ENCODE results near the gene CTNND2. TPM values are rescaled to one million over a fixed set of nuclear protein-coding genes. Genes with fewer than 3 reads are reported as not detected.

CTNND2 gene
- total RNA-seq, 2 experiments from 2014 or later = not detected

DNA sequence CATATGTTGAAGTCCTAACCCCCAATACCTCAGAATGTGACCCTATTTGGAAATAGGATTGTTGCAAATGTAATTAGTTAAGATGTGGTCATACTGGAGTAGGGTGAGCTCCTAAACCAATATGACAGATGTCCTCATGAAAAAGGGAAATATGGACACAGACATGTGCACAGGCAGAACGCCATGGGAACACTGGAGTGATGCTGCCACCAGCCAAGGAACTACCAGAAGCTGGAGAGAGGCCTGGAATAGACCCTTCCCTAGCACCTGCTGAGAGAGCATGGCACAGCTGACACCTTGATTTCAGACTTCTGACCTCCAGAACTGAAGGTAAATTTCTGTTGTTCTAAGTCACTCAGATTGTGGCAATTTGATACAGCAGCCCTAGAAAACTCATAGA is 110.8 kb downstream of the CTNND2 start:
- CTCF ChIA-PET = no interaction called here
- Mint-ChIP-seq H3K27me3 (ENCODE audit: low read depth) (no peaks in the 10 kb centered on the region), H3K4me1 (ENCODE audit: low read depth) (no peaks in the 10 kb centered on the region), H3K27ac (no peak overlapping the region), H3K9me3 (peaks cover 8% of the 10 kb centered on the region), H3K4me3 (no peak overlapping the region), H3K36me3 (ENCODE audit: low read depth) (no peaks in the 10 kb centered on the region)
- DNase-seq = no peak
- intact Hi-C loops (cut with micrococcal nuclease) = no loop called here

GRCh38 chr5:11792621-11793020 is 111.6 kb downstream of the CTNND2 start:
- H3K9me3 Mint-ChIP-seq = peaks cover 8% of the 10 kb centered on the region
- no peaks in the 10 kb centered on the region for H3K27me3 Mint-ChIP-seq (ENCODE audit: low read depth)
- CTCF ChIA-PET = no interaction called here
- intact Hi-C loops (cut with micrococcal nuclease) = no loop called here
- H3K4me1 Mint-ChIP-seq (ENCODE audit: low read depth) = no peaks in the 10 kb centered on the region
- no peaks in the 10 kb centered on the region for H3K36me3 Mint-ChIP-seq (ENCODE audit: low read depth)
- no peak for DNase-seq
- no peak overlapping the region for H3K27ac Mint-ChIP-seq
- no peak overlapping the region for H3K4me3 Mint-ChIP-seq

- intact Hi-C loops (cut with micrococcal nuclease) = no loop called here
- H3K4me3 Mint-ChIP-seq = no peak overlapping the region
- H3K27ac Mint-ChIP-seq = no peak overlapping the region
- peaks cover 8% of the 10 kb centered on the region for H3K9me3 Mint-ChIP-seq
- no peak for DNase-seq
- no peaks in the 10 kb centered on the region for H3K36me3 Mint-ChIP-seq (ENCODE audit: low read depth)
- no peaks in the 10 kb centered on the region for H3K4me1 Mint-ChIP-seq (ENCODE audit: low read depth)
- H3K27me3 Mint-ChIP-seq (ENCODE audit: low read depth) = no peaks in the 10 kb centered on the region
- CTCF ChIA-PET = interaction anchor here (0.6 kb wide), 1 partner anchor 41 kb away, joined by 5 read pairs; no protein-coding TSS in a partner anchor
These were observed 112.5 kb downstream of the CTNND2 start for GRCh38 chr5:11791792-11792191.

DNA sequence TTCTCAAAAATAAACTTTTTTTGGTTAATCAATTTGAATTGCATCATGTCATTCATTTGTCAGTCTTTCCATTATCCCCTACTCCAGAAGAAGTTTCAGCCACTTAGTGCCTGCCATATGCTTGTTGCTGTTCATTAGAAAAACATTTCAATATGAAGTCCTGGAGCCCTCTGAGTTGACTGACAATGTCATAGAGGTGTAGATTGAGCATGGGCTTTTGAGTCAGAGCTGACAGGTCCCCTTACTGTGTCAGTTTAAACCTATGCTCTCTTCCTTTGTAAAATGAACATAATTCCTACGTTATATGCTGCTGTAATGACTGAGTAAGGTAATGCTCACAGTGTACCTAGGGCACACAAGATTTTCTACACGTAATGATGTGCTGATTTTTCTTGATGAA is 114.0 kb downstream of the CTNND2 start:
- CTCF ChIA-PET = no interaction called here
- H3K4me3 Mint-ChIP-seq = no peak overlapping the region
- H3K4me1 Mint-ChIP-seq (ENCODE audit: low read depth) = no peaks in the 10 kb centered on the region
- peaks cover 8% of the 10 kb centered on the region for H3K9me3 Mint-ChIP-seq
- H3K27ac Mint-ChIP-seq = no peak overlapping the region
- no peak for DNase-seq
- intact Hi-C loops (cut with micrococcal nuclease) = no loop called here
- H3K36me3 Mint-ChIP-seq (ENCODE audit: low read depth) = no peaks in the 10 kb centered on the region
- no peaks in the 10 kb centered on the region for H3K27me3 Mint-ChIP-seq (ENCODE audit: low read depth)

DNA sequence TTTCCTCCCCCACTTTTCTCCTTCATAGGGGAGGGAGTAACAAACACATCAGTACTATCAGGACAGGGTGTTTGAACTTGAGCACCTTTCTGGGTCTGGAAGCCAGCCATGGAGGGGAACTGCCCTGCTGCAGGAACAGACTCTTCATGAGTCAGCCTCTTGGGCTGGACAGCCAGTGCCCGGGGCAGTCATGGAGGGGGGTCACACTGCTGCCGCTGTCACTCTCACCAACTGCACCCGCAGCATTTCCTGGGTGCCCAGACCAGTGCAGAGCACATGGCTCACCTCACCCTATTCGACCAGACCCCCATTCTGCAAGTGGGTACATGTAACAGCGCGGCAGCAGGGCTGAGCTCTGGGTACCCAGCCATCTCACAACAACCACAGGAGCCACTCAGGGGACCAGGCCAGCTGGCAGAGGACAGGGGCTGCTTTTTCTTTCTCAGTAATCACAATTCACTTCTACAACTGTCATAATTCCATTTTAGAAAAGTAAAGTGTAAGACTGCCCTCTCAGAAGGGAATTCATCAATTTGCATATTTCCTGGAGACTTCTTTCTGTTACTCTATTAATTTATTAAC is 118.4 kb downstream of the CTNND2 start:
- H3K36me3 Mint-ChIP-seq (ENCODE audit: low read depth) = no peaks in the 10 kb centered on the region
- peaks cover 1% of the 10 kb centered on the region for H3K9me3 Mint-ChIP-seq
- no peak overlapping the region for H3K27ac Mint-ChIP-seq
- no peak overlapping the region for H3K4me3 Mint-ChIP-seq
- H3K27me3 Mint-ChIP-seq (ENCODE audit: low read depth) = no peaks in the 10 kb centered on the region
- intact Hi-C loops (cut with micrococcal nuclease) = no loop called here
- CTCF ChIA-PET = no interaction called here
- DNase-seq = no peak
- H3K4me1 Mint-ChIP-seq (ENCODE audit: low read depth) = no peaks in the 10 kb centered on the region

GRCh38 chr5:11780641-11781345 is 123.5 kb downstream of the CTNND2 start:
- Mint-ChIP-seq H3K27ac (no peak overlapping the region), H3K9me3 (peaks cover 6% of the 10 kb centered on the region), H3K4me1 (ENCODE audit: low read depth) (no peaks in the 10 kb centered on the region), H3K27me3 (ENCODE audit: low read depth) (no peaks in the 10 kb centered on the region), H3K36me3 (ENCODE audit: low read depth) (no peaks in the 10 kb centered on the region), H3K4me3 (no peak overlapping the region)
- CTCF ChIA-PET = no interaction called here
- no peak for DNase-seq
- intact Hi-C loops (cut with micrococcal nuclease) = no loop called here

DNA sequence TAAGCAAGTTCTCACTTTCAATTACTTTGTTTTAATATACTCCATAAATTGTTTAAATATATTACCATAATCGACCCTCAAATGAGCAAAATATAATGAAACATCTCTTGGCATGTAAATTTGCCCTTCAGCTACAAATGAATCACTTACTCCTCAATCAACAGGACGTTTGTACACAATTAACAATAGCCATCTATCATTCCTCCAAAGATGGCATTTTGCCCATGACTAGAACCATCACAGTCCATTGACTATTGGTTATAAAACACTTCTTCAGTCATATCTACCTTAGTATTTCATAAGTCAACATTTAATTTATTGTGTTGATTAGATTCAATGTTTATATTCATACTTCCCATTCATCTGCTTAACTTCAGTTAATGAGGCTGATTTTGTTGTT is 127.2 kb downstream of the CTNND2 start:
- no peaks in the 10 kb centered on the region for H3K27me3 Mint-ChIP-seq (ENCODE audit: low read depth)
- H3K27ac Mint-ChIP-seq = no peak overlapping the region
- H3K4me3 Mint-ChIP-seq = no peak overlapping the region
- CTCF ChIA-PET = no interaction called here
- peaks cover 9% of the 10 kb centered on the region for H3K9me3 Mint-ChIP-seq
- no peaks in the 10 kb centered on the region for H3K4me1 Mint-ChIP-seq (ENCODE audit: low read depth)
- intact Hi-C loops (cut with micrococcal nuclease) = no loop called here
- DNase-seq = no peak
- H3K36me3 Mint-ChIP-seq (ENCODE audit: low read depth) = no peaks in the 10 kb centered on the region

GRCh38 chr5:11770310-11770709 is 133.9 kb downstream of the CTNND2 start:
- Mint-ChIP-seq H3K4me1 (ENCODE audit: low read depth) (no peaks in the 10 kb centered on the region), H3K9me3 (peaks cover 4% of the 10 kb centered on the region), H3K36me3 (ENCODE audit: low read depth) (no peaks in the 10 kb centered on the region), H3K4me3 (no peak overlapping the region), H3K27me3 (ENCODE audit: low read depth) (no peaks in the 10 kb centered on the region), H3K27ac (no peak overlapping the region)
- no peak for DNase-seq
- CTCF ChIA-PET = no interaction called here
- intact Hi-C loops (cut with micrococcal nuclease) = no loop called here

GRCh38 chr5:11760934-11761603 is 143.2 kb downstream of the CTNND2 start:
- no peaks in the 10 kb centered on the region for H3K4me1 Mint-ChIP-seq (ENCODE audit: low read depth)
- no peak overlapping the region for H3K27ac Mint-ChIP-seq
- H3K36me3 Mint-ChIP-seq (ENCODE audit: low read depth) = no peaks in the 10 kb centered on the region
- DNase-seq = no peak
- CTCF ChIA-PET = no interaction called here
- peaks cover 8% of the 10 kb centered on the region for H3K9me3 Mint-ChIP-seq
- H3K4me3 Mint-ChIP-seq = no peak overlapping the region
- intact Hi-C loops (cut with micrococcal nuclease) = no loop called here
- H3K27me3 Mint-ChIP-seq (ENCODE audit: low read depth) = no peaks in the 10 kb centered on the region

DNA sequence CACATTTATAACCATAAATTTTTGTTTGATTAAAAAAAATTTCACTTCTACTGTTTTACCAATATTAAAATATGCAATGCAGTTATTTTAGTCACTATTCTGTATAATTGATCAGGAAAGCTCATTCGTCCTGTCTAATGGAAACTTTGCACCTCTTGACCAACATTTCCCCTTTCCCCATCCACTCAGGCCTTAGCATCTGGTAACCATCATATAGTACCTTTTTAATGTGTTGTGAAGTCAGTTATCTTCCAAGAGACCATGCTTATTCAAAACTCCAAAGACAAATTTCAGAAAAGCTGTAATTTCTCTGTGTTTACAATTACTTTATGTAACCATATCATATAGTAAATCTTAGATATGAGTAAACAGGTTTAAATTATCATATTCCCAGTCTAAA is 145.9 kb downstream of the CTNND2 start:
- no peaks in the 10 kb centered on the region for H3K27me3 Mint-ChIP-seq (ENCODE audit: low read depth)
- no peak overlapping the region for H3K27ac Mint-ChIP-seq
- H3K4me1 Mint-ChIP-seq (ENCODE audit: low read depth) = no peaks in the 10 kb centered on the region
- DNase-seq = no peak
- peaks cover 9% of the 10 kb centered on the region for H3K9me3 Mint-ChIP-seq
- no peaks in the 10 kb centered on the region for H3K36me3 Mint-ChIP-seq (ENCODE audit: low read depth)
- intact Hi-C loops (cut with micrococcal nuclease) = no loop called here
- CTCF ChIA-PET = no interaction called here
- no peak overlapping the region for H3K4me3 Mint-ChIP-seq

- H3K4me3 Mint-ChIP-seq = no peak overlapping the region
- peaks cover 6% of the 10 kb centered on the region for H3K9me3 Mint-ChIP-seq
- H3K27me3 Mint-ChIP-seq (ENCODE audit: low read depth) = no peaks in the 10 kb centered on the region
- DNase-seq = no peak
- H3K27ac Mint-ChIP-seq = no peak overlapping the region
- intact Hi-C loops (cut with micrococcal nuclease) = no loop called here
- H3K4me1 Mint-ChIP-seq (ENCODE audit: low read depth) = no peaks in the 10 kb centered on the region
- CTCF ChIA-PET = no interaction called here
- H3K36me3 Mint-ChIP-seq (ENCODE audit: low read depth) = no peaks in the 10 kb centered on the region
These were observed 146.6 kb downstream of the CTNND2 start for GRCh38 chr5:11757661-11758060.

DNA sequence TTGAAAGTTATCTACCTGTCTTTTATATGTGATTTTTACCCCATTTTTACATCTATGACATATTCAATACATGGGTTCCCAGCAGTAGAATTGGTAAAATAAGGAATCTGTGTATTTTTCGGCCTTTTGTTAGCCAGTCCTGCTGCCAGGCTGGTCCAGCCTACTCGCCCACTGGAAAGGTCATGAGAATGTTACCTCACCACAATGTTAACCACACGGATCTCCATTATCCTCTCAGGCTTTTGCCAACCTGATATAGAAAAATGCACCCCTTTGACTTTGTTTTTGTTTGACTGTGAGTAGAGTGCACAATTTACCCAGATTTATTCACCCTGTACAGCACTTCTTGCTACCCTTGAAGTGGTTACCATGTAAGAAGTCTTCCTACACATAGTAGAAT is 167.2 kb downstream of the CTNND2 start:
- Mint-ChIP-seq H3K36me3 (ENCODE audit: low read depth) (no peaks in the 10 kb centered on the region), H3K27ac (no peak overlapping the region), H3K27me3 (ENCODE audit: low read depth) (no peaks in the 10 kb centered on the region), H3K9me3 (peaks cover 2% of the 10 kb centered on the region), H3K4me3 (no peak overlapping the region), H3K4me1 (ENCODE audit: low read depth) (no peaks in the 10 kb centered on the region)
- CTCF ChIA-PET = no interaction called here
- no peak for DNase-seq
- intact Hi-C loops (cut with micrococcal nuclease) = no loop called here

DNA sequence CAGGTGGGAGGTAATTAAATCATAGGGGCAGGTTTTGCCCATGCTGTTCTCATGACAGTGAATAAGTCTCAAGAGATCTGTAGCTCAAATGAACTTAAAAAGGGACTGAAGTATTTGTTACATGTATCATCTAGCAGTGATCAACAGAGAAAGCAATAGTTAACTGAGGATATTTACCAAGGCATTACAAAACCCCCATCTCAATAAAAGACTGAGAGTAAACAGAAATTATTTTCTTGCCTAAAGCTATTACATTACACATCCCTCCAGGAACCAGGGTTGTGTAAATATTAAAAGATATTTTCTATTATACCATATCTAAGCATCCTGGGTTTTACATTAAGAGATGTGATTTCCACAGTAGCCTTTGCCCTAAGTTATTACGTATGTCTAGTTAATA is 169.9 kb downstream of the CTNND2 start:
- H3K4me1 Mint-ChIP-seq (ENCODE audit: low read depth) = no peaks in the 10 kb centered on the region
- intact Hi-C loops (cut with micrococcal nuclease) = no loop called here
- H3K36me3 Mint-ChIP-seq (ENCODE audit: low read depth) = no peaks in the 10 kb centered on the region
- CTCF ChIA-PET = no interaction called here
- no peak overlapping the region for H3K4me3 Mint-ChIP-seq
- H3K27ac Mint-ChIP-seq = no peak overlapping the region
- no peak for DNase-seq
- no peaks in the 10 kb centered on the region for H3K27me3 Mint-ChIP-seq (ENCODE audit: low read depth)
- H3K9me3 Mint-ChIP-seq = peaks cover 2% of the 10 kb centered on the region
